NCI-H524 (cell line): ENCODE measurements around the gene C9orf43.
A peak's percentile ranks its signal among the peaks of the same experiment; 100 is the strongest.
"Not testable (repeated sequence)": the region's sequence is repeated elsewhere in the genome, so short reads cannot be mapped to it uniquely, and the experiment has no call there.

Source experiments
- DNase-seq, 2 experiments: peaks; one replicate each; lab custom pipeline; 2025; lab: John Stamatoyannopoulos, UW

Gene C9orf43

GRCh38 chr9:113410207-113410864 lies at the start of gene C9orf43, which contains the start of gene POLE3:
C9orf43 (plus strand) TSS chr9:113410747; CDS start chr9:113413494, 2,747 bp downstream.
POLE3 (minus strand) TSS chr9:113410675; CDS start chr9:113410293, 382 bp downstream.
- DNase-seq: peak; percentile 97 to 98

- DNase-seq: no peak
Observed at GRCh38 chr9:113361304-113362018, 49.1 kb upstream of the C9orf43 start.

- no peak for DNase-seq
Observed at GRCh38 chr9:113363336-113363735, 47.2 kb upstream of the C9orf43 start.

GRCh38 chr9:113364951-113365350 lies 45.6 kb upstream of the C9orf43 start:
- no peak for DNase-seq

GRCh38 chr9:113365652-113366051 lies 44.9 kb upstream of the C9orf43 start:
- DNase-seq: not testable (repeated sequence)

GRCh38 chr9:113368348-113368981 lies 42.1 kb upstream of the C9orf43 start:
- no peak for DNase-seq

- DNase-seq: no peak
Observed at GRCh38 chr9:113368982-113369854, 41.3 kb upstream of the C9orf43 start.

- no peak for DNase-seq
Observed at GRCh38 chr9:113369855-113370140, 40.7 kb upstream of the C9orf43 start.

- no peak for DNase-seq
Observed at GRCh38 chr9:113370806-113371325, 39.7 kb upstream of the C9orf43 start.

GRCh38 chr9:113372059-113372458 lies 38.5 kb upstream of the C9orf43 start:
- no peak for DNase-seq

GRCh38 chr9:113373256-113373655 lies 37.3 kb upstream of the C9orf43 start:
- no peak for DNase-seq

GRCh38 chr9:113373676-113374392 lies 36.7 kb upstream of the C9orf43 start:
- no peak for DNase-seq

GRCh38 chr9:113375057-113376023 lies 35.2 kb upstream of the C9orf43 start:
- DNase-seq: no peak

- peak; percentile 70 to 85 for DNase-seq
Observed at GRCh38 chr9:113376634-113377567, 33.6 kb upstream of the C9orf43 start, which contains the start of gene HDHD3. HDHD3 (minus strand) TSS chr9:113376986; CDS start chr9:113374354, 2,632 bp downstream.

- DNase-seq: not testable (repeated sequence)
Observed at GRCh38 chr9:113379094-113379828, 31.3 kb upstream of the C9orf43 start.

- not testable (repeated sequence) for DNase-seq
Observed at GRCh38 chr9:113379829-113380210, 30.7 kb upstream of the C9orf43 start.

- DNase-seq: no peak
Observed at GRCh38 chr9:113380869-113381378, 29.6 kb upstream of the C9orf43 start.

- DNase-seq: not testable (repeated sequence)
Observed at GRCh38 chr9:113381441-113381840, 29.1 kb upstream of the C9orf43 start.
